Measurements from ENCODE around the gene SLC30A7.

Gene SLC30A7

GRCh38 chr1:101025657-101026429, 130.0 kb downstream of the SLC30A7 start, which contains the start of gene DPH5:
TSS of gene DPH5 (minus strand) at chr1:101025784. CDS start at chr1:101025443, 341 bp downstream.
- peak within 1 kb of the TSS; percentile 75 for H3K4me3 ChIP-seq (ENCODE audit: extremely low read depth, insufficient read depth, low read length, poor library complexity, severe bottlenecking)
- 0% methylated on average over 29 to 35 of the region's 37 CpGs for WGBS, 2 experiments (ENCODE audit: insufficient coverage in 2 of 2)
- peak within 1 kb of the TSS; percentile 85 for H3K27ac ChIP-seq (ENCODE audit: low read depth, low read length, severe bottlenecking)
- H3K4me1 ChIP-seq (ENCODE audit: control insufficient read depth, insufficient read depth, low read length, poor library complexity, severe bottlenecking), result no peaks in the 10 kb centered on the region
- no peaks in the 10 kb centered on the region for H3K9me3 ChIP-seq (ENCODE audit: control insufficient read depth, low read length)
- H3K36me3 ChIP-seq (ENCODE audit: control insufficient read depth, insufficient read depth, low read length), result peaks cover 8% of the 10 kb centered on the region

- H3K9me3 ChIP-seq (ENCODE audit: control insufficient read depth, low read length), result no peaks in the 10 kb centered on the region
- H3K4me1 ChIP-seq (ENCODE audit: control insufficient read depth, insufficient read depth, low read length, poor library complexity, severe bottlenecking), result no peaks in the 10 kb centered on the region
- peaks cover 8% of the 10 kb centered on the region for H3K36me3 ChIP-seq (ENCODE audit: control insufficient read depth, insufficient read depth, low read length)
- H3K27ac ChIP-seq (ENCODE audit: low read depth, low read length, severe bottlenecking), result peak overlapping the region; percentile 85
- WGBS, 2 experiments (ENCODE audit: insufficient coverage in 2 of 2), result 41 to 54% methylated on average over 4 of the region's 5 CpGs
- peak overlapping the region; percentile 75 for H3K4me3 ChIP-seq (ENCODE audit: extremely low read depth, insufficient read depth, low read length, poor library complexity, severe bottlenecking)
Observed at GRCh38 chr1:101026430-101026788, 130.5 kb downstream of the SLC30A7 start.

DNA sequence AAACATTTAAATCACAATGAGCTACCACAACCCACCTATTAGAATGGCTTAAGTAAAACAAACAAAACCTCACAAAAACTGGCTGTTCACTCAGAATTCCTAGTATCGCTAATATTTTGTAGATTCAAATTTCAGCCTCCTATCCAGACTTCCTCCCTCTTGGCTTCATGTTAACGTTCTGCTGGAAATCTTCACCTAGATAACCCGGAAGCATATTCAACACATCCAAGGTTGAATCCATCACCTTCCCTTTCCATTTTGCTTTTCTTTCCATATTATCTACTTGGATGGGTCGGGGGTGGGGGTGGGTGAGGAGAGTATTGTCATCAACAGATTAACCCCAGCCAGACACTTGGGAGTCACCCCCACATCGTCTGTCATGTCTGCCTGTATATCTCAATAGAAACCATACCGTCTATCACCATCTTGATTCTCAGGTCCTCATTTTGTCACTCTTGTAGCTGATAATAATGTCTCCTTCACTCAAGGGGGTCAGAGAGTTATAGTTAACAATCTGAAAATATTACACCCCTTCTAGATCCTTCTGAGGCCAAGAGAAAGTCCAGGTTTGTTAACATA, 131.4 kb downstream of the SLC30A7 start:
- H3K4me3 ChIP-seq (ENCODE audit: extremely low read depth, insufficient read depth, low read length, poor library complexity, severe bottlenecking), result no peak overlapping the region
- H3K9me3 ChIP-seq (ENCODE audit: control insufficient read depth, low read length), result no peaks in the 10 kb centered on the region
- WGBS, 2 experiments (ENCODE audit: insufficient coverage in 2 of 2), result 96 to 100% methylated on average over 2 to 5 of the region's 6 CpGs

GRCh38 chr1:101028466-101028865, 132.6 kb downstream of the SLC30A7 start:
- H3K4me1 ChIP-seq (ENCODE audit: control insufficient read depth, insufficient read depth, low read length, poor library complexity, severe bottlenecking), result no peaks in the 10 kb centered on the region
- no CpG with 5 or more reads among the region's 2 CpGs for WGBS, 2 experiments (ENCODE audit: insufficient coverage in 2 of 2)
- H3K9me3 ChIP-seq (ENCODE audit: control insufficient read depth, low read length), result no peaks in the 10 kb centered on the region
- no peaks in the 10 kb centered on the region for H3K36me3 ChIP-seq (ENCODE audit: control insufficient read depth, insufficient read depth, low read length)
- H3K4me3 ChIP-seq (ENCODE audit: extremely low read depth, insufficient read depth, low read length, poor library complexity, severe bottlenecking), result no peak overlapping the region
- no peak overlapping the region for H3K27ac ChIP-seq (ENCODE audit: low read depth, low read length, severe bottlenecking)

More for the DNA sequence above, 131.4 kb downstream of the SLC30A7 start:
- Histone ChIP-seq H3K36me3 (ENCODE audit: control insufficient read depth, insufficient read depth, low read length) (peaks cover 7% of the 10 kb centered on the region), H3K4me1 (ENCODE audit: control insufficient read depth, insufficient read depth, low read length, poor library complexity, severe bottlenecking) (no peaks in the 10 kb centered on the region), H3K27ac (ENCODE audit: low read depth, low read length, severe bottlenecking) (no peak overlapping the region)

- no peak overlapping the region for H3K4me3 ChIP-seq (ENCODE audit: extremely low read depth, insufficient read depth, low read length, poor library complexity, severe bottlenecking)
- H3K9me3 ChIP-seq (ENCODE audit: control insufficient read depth, low read length), result no peaks in the 10 kb centered on the region
Observed at GRCh38 chr1:101029184-101029583, 133.3 kb downstream of the SLC30A7 start.

GRCh38 chr1:101030881-101031280, 135.0 kb downstream of the SLC30A7 start:
- Histone ChIP-seq H3K4me3 (ENCODE audit: extremely low read depth, insufficient read depth, low read length, poor library complexity, severe bottlenecking) (no peak overlapping the region), H3K36me3 (ENCODE audit: control insufficient read depth, insufficient read depth, low read length) (no peaks in the 10 kb centered on the region), H3K4me1 (ENCODE audit: control insufficient read depth, insufficient read depth, low read length, poor library complexity, severe bottlenecking) (no peaks in the 10 kb centered on the region), H3K27ac (ENCODE audit: low read depth, low read length, severe bottlenecking) (no peak overlapping the region), H3K9me3 (ENCODE audit: control insufficient read depth, low read length) (no peaks in the 10 kb centered on the region)
- WGBS, 2 experiments (ENCODE audit: insufficient coverage in 2 of 2), result 88 to 93% methylated on average over 2 to 3 of the region's 4 CpGs

More at GRCh38 chr1:101029184-101029583, 133.3 kb downstream of the SLC30A7 start:
- no peaks in the 10 kb centered on the region for H3K36me3 ChIP-seq (ENCODE audit: control insufficient read depth, insufficient read depth, low read length)
- no peak overlapping the region for H3K27ac ChIP-seq (ENCODE audit: low read depth, low read length, severe bottlenecking)
- no peaks in the 10 kb centered on the region for H3K4me1 ChIP-seq (ENCODE audit: control insufficient read depth, insufficient read depth, low read length, poor library complexity, severe bottlenecking)
- WGBS, 2 experiments (ENCODE audit: insufficient coverage in 2 of 2), result no CpG with 5 or more reads among the region's 1 CpG

Data from mesodermal cell (in vitro differentiated cells).